ENCODE measurements around the gene ABCA1.

Gene ABCA1

DNA sequence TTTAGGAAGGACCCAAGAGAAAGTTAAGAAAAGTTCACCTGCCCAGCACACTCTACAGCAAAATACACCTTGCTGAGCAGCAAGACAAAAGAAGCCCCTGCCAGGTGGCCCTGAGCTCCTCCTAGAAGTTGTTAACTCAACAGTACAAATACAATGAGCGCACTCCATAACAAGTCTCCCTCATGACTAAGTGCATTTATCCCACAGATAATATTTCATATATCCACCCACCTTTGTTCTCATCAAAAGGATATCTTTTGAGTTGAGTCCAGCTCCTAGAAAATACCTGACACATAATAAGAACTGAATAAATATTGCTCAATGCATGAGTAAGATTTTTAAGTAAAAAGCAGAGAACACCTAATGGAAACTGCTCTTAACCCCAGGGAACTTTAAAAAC, 73.3 kb downstream of the ABCA1 start:
- Histone ChIP-seq H3K4me3 (no peak overlapping the region), H3K27ac (peak overlapping the region in 2 of 21 experiments; percentile 5 to 10)

DNA sequence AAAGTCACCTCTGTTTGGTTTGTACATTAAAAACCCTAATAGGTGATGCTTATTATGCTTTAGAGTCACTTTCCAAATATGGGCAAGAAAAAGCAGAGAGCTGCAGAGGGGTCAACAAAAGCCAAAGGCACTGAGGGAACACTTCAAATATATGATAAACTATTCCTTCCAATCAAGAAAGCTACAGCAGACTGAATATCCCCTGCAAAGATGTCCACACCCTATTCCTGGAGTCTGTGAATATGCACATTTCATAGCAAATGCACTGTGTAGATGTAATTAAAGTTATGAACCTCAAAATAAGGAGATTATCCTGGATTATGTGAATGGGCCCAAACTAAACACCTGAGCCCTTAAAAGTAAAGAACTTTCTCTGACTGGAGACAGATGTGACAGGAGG, 74.3 kb downstream of the ABCA1 start:
- no peak overlapping the region for H3K27ac ChIP-seq

DNA sequence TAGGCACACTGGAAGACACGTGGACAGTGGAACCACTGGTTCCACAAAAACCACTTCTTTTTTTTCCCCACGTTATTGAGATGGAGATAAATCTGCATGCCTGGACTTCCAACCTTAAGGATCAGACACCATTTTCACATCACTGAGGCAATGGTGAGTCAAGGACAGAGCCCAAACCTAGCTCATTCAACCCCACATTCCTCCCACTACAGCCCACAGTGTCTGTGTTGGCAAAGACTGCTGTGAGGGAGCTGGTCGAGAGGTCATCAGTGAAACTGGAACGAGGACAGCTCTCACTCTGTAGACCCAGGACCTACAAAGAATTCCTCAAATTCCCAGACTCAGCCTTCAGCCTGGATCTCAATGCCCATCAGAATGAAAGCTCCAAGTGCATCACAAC, 74.8 kb downstream of the ABCA1 start:
- no peak overlapping the region for H3K4me3 ChIP-seq
- H3K27ac ChIP-seq, result no peak overlapping the region

More for the DNA sequence above, 74.3 kb downstream of the ABCA1 start:
- no peak overlapping the region for H3K4me3 ChIP-seq

DNA sequence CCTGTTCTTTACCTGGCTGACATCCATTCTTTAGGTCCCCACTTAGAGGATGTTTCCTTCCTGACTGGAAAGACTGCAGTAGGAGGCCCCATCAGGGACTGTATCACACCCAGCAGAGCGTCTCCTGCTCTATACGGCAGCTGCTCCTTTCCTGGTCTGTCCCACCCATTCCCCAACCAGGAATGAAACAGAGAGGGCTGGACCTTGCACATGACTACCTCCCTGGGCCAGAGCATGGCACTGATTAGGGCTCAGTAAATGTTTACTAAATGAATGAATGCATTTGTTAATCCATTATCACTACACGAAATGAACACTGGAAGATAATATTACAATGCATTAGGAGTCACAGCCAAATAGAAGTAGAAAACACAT, 76.4 kb downstream of the ABCA1 start:
- Histone ChIP-seq H3K4me3 (no peak overlapping the region), H3K27ac (peak overlapping the region in 2 of 21 experiments; percentile 20 to 64)

DNA sequence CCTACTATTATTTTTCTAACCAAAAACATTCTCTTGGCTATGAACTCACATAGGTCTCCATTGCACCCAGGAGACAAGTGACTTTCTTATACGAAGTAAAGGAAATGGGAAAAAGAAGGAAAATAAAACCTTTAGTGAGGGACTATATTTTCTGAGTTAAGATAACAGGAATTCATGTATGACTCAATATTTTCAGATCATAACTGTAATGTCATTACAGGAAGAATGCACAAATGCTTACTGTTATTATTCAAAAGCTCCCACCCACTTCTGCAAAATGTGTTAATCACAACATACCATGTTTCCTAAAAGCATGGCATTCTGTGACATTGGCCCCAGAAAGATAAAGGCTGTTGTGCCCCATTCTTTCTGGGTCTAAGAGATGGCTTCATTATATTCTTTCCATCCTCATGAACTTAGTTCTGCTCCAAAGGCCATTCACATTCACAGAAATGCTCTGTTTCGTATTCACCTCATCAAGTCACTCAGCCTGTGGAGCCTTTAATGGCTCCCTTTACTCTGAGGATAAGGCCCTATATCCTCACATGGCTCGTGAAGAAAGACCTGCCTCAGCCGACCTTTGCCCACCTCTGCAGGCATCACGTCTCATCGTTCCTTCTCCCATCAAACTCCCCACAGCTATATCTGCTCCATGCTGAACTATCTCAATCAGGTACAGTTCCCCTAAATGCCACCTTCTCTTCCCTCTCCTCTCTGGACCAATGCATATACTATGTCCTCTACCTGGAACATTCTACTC, 77.0 kb downstream of the ABCA1 start:
- no peak overlapping the region for H3K4me3 ChIP-seq
- peak overlapping the region in 3 of 21 experiments; percentile 17 to 64 (median 42) for H3K27ac ChIP-seq

DNA sequence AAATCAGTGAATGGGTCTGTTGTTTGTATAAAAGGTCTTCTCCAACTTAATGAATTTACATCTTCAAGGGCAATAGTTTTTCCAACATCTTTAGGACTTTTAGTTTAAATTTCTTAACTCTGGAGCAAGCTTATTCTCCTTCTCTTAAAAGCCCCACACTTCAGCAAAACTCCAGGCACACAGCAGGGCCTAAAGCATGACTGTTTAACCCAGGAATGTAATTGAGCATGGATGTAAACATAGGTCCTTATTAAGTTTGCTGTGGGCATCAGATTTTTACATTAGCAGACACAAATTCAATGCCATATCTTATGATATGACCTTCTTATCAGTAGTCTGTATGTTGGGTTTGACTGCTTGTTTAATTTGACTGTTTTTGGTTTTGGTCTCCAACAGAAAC, 78.9 kb downstream of the ABCA1 start:
- no peak overlapping the region for H3K4me3 ChIP-seq
- H3K27ac ChIP-seq, result no peak overlapping the region

DNA sequence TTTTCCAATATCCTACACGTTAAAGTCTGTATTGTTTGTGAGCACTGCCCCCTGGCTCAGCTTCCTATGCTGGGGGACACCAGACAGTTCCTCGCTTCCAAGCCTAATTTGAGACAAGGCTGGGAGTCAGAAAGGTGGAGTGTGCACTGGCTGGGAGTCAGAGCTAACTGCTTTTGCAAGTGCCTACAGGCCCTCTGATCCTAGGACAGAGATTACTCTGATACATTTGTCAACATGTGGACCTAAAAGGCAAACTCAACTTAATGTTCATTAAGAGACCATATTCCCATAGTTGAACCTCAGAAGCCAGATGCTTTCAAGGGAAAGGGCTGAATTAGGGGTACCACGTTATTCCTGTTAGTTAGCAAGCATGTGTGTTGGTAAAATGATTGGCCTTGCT, 83.2 kb downstream of the ABCA1 start:
- no peak overlapping the region for H3K4me3 ChIP-seq
- H3K27ac ChIP-seq, result peak overlapping the region in 1 of 21 experiments; percentile 5

DNA sequence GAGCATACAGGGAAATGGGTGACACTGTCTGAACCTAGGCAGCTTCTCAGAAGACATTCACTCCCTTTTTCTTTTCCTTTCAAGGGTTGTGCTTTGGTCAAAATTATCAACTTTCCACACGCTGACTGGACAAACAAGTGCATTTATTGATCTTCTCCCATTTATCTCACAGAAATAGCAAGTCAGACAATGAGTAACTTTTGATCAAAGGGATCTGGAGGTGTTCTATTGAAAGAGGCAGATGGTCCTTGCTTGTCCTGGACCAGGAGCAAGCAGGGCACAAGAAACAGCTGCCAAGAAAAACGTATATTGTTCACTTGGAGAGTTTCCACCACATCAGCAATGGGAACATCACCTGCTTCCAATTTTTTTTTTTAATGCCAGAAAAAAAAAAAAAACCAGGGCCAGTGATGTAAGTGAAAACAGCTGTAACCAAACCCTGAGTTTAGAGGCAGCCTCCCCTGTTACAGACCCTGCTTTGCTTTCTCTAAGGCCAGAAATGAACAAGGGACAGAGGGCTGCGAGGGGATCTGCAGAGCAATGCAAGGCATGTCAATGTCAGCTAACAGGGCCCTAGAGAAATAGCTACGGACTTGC, 84.2 kb downstream of the ABCA1 start:
- H3K4me3 ChIP-seq, result no peak overlapping the region
- no peak overlapping the region for H3K27ac ChIP-seq

DNA sequence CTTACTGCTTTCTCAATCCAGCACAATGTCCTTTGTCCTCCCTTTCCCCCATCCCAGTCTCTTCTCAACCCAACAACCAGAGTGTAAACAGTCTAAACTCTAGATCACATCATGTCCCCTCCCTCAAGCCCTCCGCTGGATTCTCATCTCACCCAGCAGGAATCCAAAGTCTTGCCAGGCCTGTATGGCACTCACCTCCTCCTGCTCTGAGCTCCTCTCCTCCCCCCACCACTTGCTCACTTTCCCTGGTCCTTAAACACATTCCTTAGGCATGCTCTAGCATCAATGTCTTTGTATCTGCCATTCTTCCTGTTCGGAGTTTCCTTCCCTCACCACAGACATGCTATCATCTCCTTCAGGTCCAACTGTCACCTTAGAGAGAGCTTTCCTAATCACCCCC, 85.3 kb downstream of the ABCA1 start:
- Histone ChIP-seq H3K4me3 (no peak overlapping the region), H3K27ac (peak overlapping the region in 1 of 21 experiments; percentile 18)

DNA sequence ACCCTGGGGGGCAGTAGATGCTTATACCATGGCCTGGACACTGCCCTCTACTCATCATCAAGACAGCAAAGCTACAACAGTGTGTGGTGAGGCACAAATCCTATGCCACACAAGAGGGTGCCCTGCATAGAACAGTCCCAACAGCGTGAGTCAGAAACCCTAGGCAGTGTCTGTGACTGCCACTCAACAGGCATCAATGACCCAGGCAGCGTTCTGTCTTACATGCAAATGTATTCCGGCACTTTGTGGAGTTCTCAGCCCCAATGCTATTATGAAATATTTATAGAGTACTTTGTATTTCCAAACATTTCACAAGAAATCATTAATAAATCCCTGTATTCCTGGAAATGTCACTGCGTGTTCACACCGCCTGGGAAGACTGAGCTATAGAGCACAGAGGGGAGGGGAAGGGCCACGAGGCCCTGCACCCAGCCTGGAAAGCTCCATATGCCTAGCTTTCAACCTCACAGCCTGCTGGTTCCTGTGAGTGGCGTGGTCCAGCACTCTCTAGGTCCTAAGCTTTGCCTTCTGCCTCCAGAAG, 86.3 kb downstream of the ABCA1 start:
- H3K4me3 ChIP-seq, result no peak overlapping the region
- H3K27ac ChIP-seq, result peak overlapping the region in 2 of 21 experiments; percentile 18 to 20

DNA sequence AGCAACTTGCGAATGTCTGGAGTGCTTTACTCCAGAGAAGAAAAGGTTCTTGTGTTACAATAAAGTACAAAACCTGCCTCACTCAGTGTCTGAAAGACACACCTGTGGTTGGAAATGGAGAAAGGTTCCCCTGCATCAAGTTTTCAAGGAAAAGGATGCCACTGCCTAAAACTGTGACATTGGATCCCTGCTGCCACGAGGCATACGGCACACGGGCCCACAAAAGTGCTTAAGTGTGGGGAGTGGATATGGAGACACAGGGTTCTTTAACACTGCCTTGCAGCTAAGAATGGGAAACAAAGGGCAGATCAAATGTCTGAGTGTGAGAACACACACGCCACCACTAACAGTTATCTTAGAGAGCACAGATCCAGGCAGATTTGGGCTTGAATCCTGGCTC, 89.0 kb downstream of the ABCA1 start:
- no peak overlapping the region for H3K4me3 ChIP-seq
- H3K27ac ChIP-seq, result no peak overlapping the region

DNA sequence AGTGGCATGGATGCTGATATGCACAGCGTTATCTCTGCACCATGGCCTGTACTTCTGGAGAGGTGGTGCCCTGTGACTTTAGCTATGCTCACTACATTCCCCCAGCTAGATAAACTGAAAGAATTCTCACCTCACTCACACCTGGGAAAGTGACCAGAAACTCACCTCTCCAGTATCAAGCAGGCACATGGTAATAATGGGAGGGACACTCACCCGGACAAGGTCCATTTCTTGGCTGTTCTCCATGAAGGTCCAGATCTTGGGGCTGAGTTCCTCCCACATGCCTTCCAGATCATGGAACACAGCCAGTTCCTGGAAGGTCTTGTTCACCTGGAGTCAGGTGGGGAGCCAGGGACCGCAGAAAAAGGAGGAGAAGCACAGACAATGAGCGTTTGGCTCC, 91.2 kb downstream of the ABCA1 start:
- Histone ChIP-seq H3K27ac (peak overlapping the region in 3 of 21 experiments; percentile 4 to 34 (median 18)), H3K4me3 (no peak overlapping the region)

DNA sequence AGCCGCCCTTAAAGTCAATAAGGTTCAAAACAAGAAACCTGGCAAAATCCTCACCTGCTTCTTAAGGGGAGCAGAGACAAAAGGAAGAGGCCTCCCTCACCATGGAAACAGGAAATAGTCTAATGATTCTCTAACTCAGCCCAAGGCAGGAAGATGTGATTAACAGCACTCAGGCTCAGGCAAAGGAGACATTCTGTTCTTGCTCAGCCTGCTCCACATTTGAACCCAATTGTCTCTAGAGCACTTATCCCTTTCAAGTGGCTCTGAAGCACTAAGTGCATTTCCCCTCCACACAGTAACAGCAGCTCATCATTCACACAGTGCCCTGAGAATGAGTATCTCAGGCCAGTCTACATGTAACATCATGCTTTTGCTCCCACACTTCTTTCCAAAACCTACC, 91.7 kb downstream of the ABCA1 start:
- no peak overlapping the region for H3K4me3 ChIP-seq
- peak overlapping the region in 3 of 21 experiments; percentile 31 to 57 (median 43) for H3K27ac ChIP-seq

DNA sequence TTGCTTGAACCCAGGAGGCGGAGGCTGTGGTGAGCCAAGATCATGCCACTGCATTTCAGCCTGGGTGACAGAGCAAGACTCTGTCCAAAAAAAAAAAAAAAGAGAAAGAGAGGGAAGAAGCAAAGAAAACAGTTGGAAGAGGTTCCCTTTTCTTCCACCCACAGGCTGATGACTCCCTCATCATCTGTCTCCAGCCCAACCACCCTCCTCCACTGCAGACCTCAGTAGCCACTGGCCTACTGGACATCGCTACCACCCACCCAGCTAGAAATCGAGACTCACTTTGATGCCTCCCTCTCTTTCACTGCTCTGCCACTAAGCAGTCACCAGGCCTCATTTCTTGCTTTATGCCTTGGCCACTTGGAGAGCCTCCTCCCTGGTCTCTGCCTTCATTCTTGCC, 92.8 kb downstream of the ABCA1 start:
- peak overlapping the region in 4 of 21 experiments; percentile 18 to 57 (median 36) for H3K27ac ChIP-seq
- H3K4me3 ChIP-seq, result no peak overlapping the region

DNA sequence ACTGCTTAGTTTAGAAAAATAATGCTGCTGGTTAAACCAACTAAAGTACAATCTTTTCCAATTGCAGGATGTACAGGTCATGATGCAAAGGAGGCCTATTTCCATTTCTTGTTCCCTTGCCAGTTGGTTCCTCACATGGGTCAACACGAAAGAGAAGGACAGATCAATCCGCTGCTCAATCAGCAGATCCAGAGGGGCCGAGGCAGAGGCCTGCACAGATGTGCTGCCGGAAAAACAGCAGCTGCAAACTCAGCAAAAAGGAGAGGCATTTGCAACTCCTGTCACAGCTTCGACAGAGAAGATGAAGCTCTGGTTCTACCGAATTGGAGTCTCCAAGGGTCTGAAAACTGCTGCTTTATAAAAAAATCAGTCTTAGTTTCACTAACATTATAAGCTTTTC, 94.3 kb downstream of the ABCA1 start:
- H3K4me3 ChIP-seq, result no peak overlapping the region
- no peak overlapping the region for H3K27ac ChIP-seq

DNA sequence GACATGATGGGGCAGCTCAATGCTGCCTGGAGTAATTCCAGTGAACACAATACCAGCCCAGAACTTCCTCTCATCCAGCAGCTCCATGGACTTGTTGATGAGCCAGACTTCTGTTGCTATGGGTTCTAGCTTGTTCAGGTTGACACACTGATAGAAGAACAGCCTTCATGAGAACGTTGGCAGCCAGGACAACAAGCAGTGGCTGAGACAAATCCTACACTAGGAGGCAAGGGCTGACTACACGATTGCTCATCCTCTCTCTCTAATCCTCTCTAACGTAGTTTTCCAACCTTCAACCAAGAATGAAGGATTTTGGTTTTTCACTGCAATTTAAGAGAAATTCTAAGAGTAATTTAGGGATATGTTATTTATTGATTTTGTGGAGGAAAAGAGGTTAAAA, 96.3 kb downstream of the ABCA1 start:
- Histone ChIP-seq H3K4me3 (no peak overlapping the region), H3K27ac (no peak overlapping the region)

DNA sequence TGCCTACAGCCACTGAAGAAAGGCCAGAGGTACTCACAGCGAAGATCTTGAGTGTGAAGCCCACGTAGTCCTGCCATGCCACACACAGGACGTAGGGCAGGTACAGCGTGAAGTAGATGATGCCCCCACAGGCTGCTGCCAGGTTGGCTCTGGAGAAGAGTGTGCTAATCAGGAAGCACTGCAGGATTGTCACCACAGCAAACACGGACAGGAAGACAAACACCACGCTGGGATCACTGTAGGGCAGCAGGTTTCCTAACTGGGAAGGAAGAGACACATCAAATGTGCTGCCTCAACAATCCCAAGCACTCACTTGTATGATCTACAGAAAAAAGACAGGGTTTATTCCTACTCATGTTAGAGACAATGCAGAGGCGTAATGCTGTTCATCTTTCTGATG, 101.0 kb downstream of the ABCA1 start:
- H3K27ac ChIP-seq, result no peak overlapping the region
- H3K4me3 ChIP-seq, result no peak overlapping the region

DNA sequence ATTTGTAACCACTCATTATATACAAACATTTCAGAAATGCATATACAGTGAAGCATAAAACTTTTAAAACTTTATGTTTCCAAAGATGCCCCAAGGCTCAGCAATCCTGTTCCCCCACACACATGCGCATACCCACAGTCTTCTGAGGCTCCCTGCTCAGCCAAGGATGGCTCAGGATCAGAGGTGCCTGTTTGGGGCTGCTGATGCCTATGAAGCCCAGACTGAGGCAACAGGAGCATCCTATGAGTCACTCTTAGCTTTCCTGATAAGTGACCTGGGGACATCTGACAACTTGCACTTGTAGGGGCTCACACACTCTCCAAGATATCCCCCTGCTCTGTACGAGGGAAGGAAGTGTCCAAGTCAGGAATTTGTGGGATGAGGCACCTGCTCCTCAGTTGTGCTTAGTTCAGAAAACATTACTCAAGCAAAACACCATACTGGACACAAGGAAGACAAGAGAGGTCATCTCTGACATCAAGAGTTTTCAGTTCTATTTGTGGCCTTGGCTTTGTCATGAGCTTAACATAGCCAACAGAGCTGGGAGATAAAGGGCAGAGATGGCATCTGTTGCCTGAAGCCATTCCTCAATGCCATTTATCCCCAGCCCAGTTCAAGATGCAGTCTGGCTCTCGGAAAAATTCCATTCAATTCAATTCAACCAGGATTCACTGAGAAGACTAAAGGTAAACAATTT, 101.7 kb downstream of the ABCA1 start:
- no peak overlapping the region for H3K4me3 ChIP-seq
- no peak overlapping the region for H3K27ac ChIP-seq

DNA sequence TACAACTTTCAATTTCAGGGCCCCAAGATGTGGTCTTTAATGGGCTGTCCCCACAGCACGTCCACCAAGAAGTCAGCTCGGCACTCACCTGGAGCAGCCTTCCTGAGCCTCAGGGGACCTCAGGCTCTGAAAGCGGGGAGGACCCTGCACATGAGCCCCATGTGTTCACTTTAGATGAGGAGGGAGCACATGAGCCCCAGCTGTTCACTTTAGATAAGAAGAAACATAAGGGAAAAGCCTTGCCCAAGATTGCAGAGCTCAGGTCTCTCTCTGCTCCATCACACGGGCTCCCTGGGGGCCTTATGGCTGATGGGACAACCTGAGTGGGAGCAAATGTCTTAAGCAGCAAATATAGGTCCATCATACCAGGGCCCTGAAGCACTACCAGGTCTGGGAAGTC, 107.6 kb downstream of the ABCA1 start:
- Histone ChIP-seq H3K27ac (no peak overlapping the region), H3K4me3 (no peak overlapping the region)

DNA sequence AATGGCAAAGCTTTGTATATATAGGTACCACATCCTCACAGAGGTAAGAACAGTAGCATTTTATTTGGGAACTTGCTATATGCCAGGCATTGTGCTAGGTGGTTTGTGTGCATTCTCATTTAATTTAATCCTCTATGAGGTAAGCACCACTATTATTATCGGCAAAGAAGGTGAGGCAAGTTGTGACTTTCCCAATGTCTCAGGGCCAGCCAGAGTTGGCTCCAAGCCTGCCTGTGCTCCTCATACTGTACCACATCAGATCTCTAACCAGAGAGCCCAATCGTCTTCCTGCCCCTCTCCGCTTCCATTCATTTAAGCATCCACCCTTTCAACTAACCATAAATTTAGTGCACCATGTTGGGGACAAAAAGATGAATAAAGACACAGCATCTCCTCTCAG, 108.9 kb downstream of the ABCA1 start:
- H3K4me3 ChIP-seq, result no peak overlapping the region
- no peak overlapping the region for H3K27ac ChIP-seq

DNA sequence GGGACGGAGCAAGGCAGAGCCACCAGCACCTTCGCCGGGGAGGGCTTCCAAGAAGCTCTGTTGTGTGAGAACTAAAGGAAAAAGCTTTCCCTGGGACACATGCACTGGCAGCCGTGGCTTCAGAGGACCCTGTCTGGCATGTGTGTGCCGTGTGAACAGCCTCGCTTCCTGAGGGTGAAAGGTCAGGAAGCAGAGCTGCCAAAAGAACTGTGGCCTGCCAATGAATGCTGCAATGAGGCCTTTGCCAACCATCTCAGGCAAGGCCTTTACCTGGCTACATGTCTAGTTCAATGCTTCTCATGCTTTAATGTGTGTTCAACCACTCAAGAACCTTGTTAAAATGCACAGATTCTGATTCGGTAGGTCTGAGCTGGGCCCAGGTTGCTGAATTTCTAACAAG, 110.5 kb downstream of the ABCA1 start:
- Histone ChIP-seq H3K27ac (no peak overlapping the region), H3K4me3 (no peak overlapping the region)

Measured in skin epidermis (tissue), 12 donors.